H9 (cell line): ENCODE data around the gene KCTD17. TPM values are rescaled to one million over a fixed set of nuclear protein-coding genes. Genes with fewer than 3 reads are reported as not detected.

Experiments used
- DNase-seq: peaks from one replicate; pipeline ENCODE4 v3.0.0-alpha.2; 2017
- H2AFZ ChIP-seq: one replicate; pipeline ENCODE4 v1.6.1; 2013; ENCODE audit warnings: mild to moderate bottlenecking, low read length, control low read depth, moderate library complexity
- H2AK5ac ChIP-seq: 2 replicates; pipeline ENCODE4 v1.6.1; 2013; ENCODE audit warnings: low read length, control low read depth, mixed read lengths; ENCODE audit not compliant: insufficient read length
- H2BK120ac ChIP-seq: one replicate; pipeline ENCODE4 v1.6.1; 2013; ENCODE audit warnings: low read depth, mild to moderate bottlenecking, low read length, control low read depth, inconsistent platforms; ENCODE audit not compliant: poor library complexity, severe bottlenecking
- H2BK12ac ChIP-seq: 2 replicates; pipeline ENCODE4 v1.6.1; 2013; ENCODE audit warnings: low read length, control low read depth, mixed read lengths, low read depth; ENCODE audit not compliant: insufficient read length
- H2BK15ac ChIP-seq: 2 replicates; pipeline ENCODE4 v1.6.1; 2013; ENCODE audit warnings: low read depth, low read length, control low read depth
- H2BK20ac ChIP-seq: one replicate; pipeline ENCODE4 v1.6.1; 2013; ENCODE audit warnings: low read depth, mild to moderate bottlenecking, low read length, control low read depth, inconsistent platforms; ENCODE audit not compliant: poor library complexity, severe bottlenecking
- H2BK5ac ChIP-seq: 2 replicates; pipeline ENCODE4 v1.6.1; 2013; ENCODE audit warnings: low read length, control low read depth, mixed read lengths; ENCODE audit not compliant: insufficient read length
- H3K14ac ChIP-seq: 2 replicates; pipeline ENCODE4 v1.6.1; 2013; ENCODE audit warnings: low read length, control low read depth; ENCODE audit not compliant: insufficient read depth
- H3K18ac ChIP-seq: 2 replicates; pipeline ENCODE4 v1.6.1; 2013; ENCODE audit warnings: low read depth, mild to moderate bottlenecking, mixed read lengths, low read length, control low read depth; ENCODE audit not compliant: insufficient read length
- H3K23ac ChIP-seq: 2 replicates; pipeline ENCODE4 v1.6.1; 2013; ENCODE audit warnings: low read length, control low read depth, mixed read lengths, low read depth; ENCODE audit not compliant: insufficient read length
- H3K23me2 ChIP-seq: 2 replicates; pipeline ENCODE4 v1.6.1; 2013; ENCODE audit warnings: low read depth, mild to moderate bottlenecking, mixed read lengths, low read length, control low read depth; ENCODE audit not compliant: insufficient read length, poor library complexity, severe bottlenecking
- H3K27ac ChIP-seq: 2 replicates; pipeline ENCODE4 v1.5.1; 2013; ENCODE audit warnings: low read length, control low read depth, mixed read lengths, low read depth; ENCODE audit not compliant: insufficient read length
- H3K27me3 ChIP-seq: 2 replicates; pipeline ENCODE4 v1.6.1; 2013; ENCODE audit warnings: low read length, control low read depth, inconsistent platforms; ENCODE audit not compliant: insufficient read depth
- H3K4ac ChIP-seq: 2 replicates; pipeline ENCODE4 v1.6.1; 2013; ENCODE audit warnings: low read depth, mild to moderate bottlenecking, control low read depth, inconsistent platforms, low read length, moderate library complexity
- H3K4me1 ChIP-seq: 2 replicates; pipeline ENCODE4 v1.6.1; 2013; ENCODE audit warnings: low read length, control low read depth, inconsistent platforms; ENCODE audit not compliant: insufficient read depth
- H3K4me2 ChIP-seq: 2 replicates; pipeline ENCODE4 v1.6.1; 2013; ENCODE audit warnings: low read length, control low read depth, mixed read lengths; ENCODE audit not compliant: insufficient read length, insufficient read depth
- H3K56ac ChIP-seq: 2 replicates; pipeline ENCODE4 v1.6.1; 2013; ENCODE audit warnings: low read depth, mild to moderate bottlenecking, mixed read lengths, low read length, control low read depth; ENCODE audit not compliant: insufficient read length
- H3K79me1 ChIP-seq: 2 replicates; pipeline ENCODE4 v1.6.1; 2013; ENCODE audit warnings: low read depth, mild to moderate bottlenecking, moderate library complexity, low read length, control low read depth, inconsistent platforms; ENCODE audit not compliant: insufficient read depth, poor library complexity, severe bottlenecking
- H3K79me2 ChIP-seq: 2 replicates; pipeline ENCODE4 v1.6.1; 2013; ENCODE audit warnings: low read length, control low read depth, inconsistent platforms; ENCODE audit not compliant: insufficient read depth
- H3K9ac ChIP-seq: 2 replicates; pipeline ENCODE4 v1.6.1; 2013; ENCODE audit warnings: low read length, control low read depth, mixed read lengths; ENCODE audit not compliant: insufficient read length; ENCODE audit errors: extremely low read depth
- H3K9me3 ChIP-seq: one replicate; pipeline ENCODE4 v1.6.1; 2013; ENCODE audit warnings: low read depth, low read length, inconsistent platforms; ENCODE audit not compliant: control insufficient read depth
- H3T11ph ChIP-seq: one replicate; pipeline ENCODE4 v1.6.1; 2013; ENCODE audit warnings: mild to moderate bottlenecking, low read length, control low read depth, inconsistent platforms
- H4K20me1 ChIP-seq: one replicate; pipeline ENCODE4 v1.6.1; 2013; ENCODE audit not compliant: control insufficient read depth, insufficient read length, insufficient read depth
- H4K5ac ChIP-seq: 2 replicates; pipeline ENCODE4 v1.6.1; 2013; ENCODE audit warnings: low read depth, mild to moderate bottlenecking, mixed read lengths, low read length, control low read depth; ENCODE audit not compliant: insufficient read length
- H4K8ac ChIP-seq: replicated peaks from 2 replicates; pipeline ENCODE4 v1.6.1; 2013; ENCODE audit warnings: low read length, control low read depth, mixed read lengths, low read depth; ENCODE audit not compliant: insufficient read length
- H4K91ac ChIP-seq: 2 replicates; pipeline ENCODE4 v1.6.1; 2013; ENCODE audit warnings: low read depth, mild to moderate bottlenecking, moderate library complexity, mixed read lengths, low read length, control low read depth; ENCODE audit not compliant: insufficient read length
- H3K27ac Mint-ChIP-seq, 3 experiments: 2 replicates in 2 of 3; 3 replicates in 1 of 3; pipeline ENCODE4 v1.8.0; 2020 to 2021; ENCODE audit warnings: mixed read lengths in 3 of 3, mild to moderate bottlenecking in 1 of 3, moderate library complexity in 1 of 3
- H3K27me3 Mint-ChIP-seq: 2 replicates; pipeline ENCODE4 v1.8.0; 2021; ENCODE audit warnings: low read depth, mild to moderate bottlenecking, moderate library complexity, mixed read lengths
- H3K36me3 Mint-ChIP-seq, 3 experiments: 2 replicates in 2 of 3; 3 replicates in 1 of 3; pipeline ENCODE4 v1.8.0; 2020 to 2021; ENCODE audit warnings: low read depth in 3 of 3, mixed read lengths in 3 of 3; ENCODE audit not compliant: insufficient read depth in 1 of 3
- H3K4me1 Mint-ChIP-seq, 2 experiments: 2 replicates each; pipeline ENCODE4 v1.8.0; 2020; ENCODE audit warnings: mixed read lengths in 2 of 2
- H3K4me3 Mint-ChIP-seq, 2 experiments: 2 replicates in 1 of 2; 3 replicates in 1 of 2; pipeline ENCODE4 v1.8.0; 2020 to 2021; ENCODE audit warnings: mild to moderate bottlenecking in 2 of 2, mixed read lengths in 2 of 2, moderate library complexity in 1 of 2
- H3K9me3 Mint-ChIP-seq, 2 experiments: 2 replicates in 1 of 2; 3 replicates in 1 of 2; pipeline ENCODE4 v1.8.0; 2020; ENCODE audit warnings: mild to moderate bottlenecking in 2 of 2, mixed read lengths in 2 of 2, moderate library complexity in 1 of 2
- WGBS: extraction: QIAGEN DNeasy Blood & Tissue Kit; methylation state at CpG from one replicate; pipeline ENCODE4 v1.1.7; 2013; ENCODE audit warnings: missing lambda C conversion rate, low lambda C conversion rate, mixed read lengths; ENCODE audit not compliant: insufficient read length; ENCODE audit errors: extremely low coverage; 5-methylcytosine and 5-hydroxymethylcytosine counted together
- total RNA-seq: library from RNA; stranded (reverse); gene quantifications from 2 replicates; pipeline ENCODE4 v1.2.1, GENCODE V29; 2021
- TF ChIP-seq, protein P1 (sequence below): fragments of 200-600 bp; sonication (generic); conservative IDR thresholded peaks from 3 replicates; pipeline ENCODE4 v1.8.0; 2021; ENCODE audit warnings: antibody characterized with exemption, mild to moderate bottlenecking

Gene KCTD17
- total RNA-seq, 1 experiment from 2014 or later, result 34.1 TPM

DNA sequence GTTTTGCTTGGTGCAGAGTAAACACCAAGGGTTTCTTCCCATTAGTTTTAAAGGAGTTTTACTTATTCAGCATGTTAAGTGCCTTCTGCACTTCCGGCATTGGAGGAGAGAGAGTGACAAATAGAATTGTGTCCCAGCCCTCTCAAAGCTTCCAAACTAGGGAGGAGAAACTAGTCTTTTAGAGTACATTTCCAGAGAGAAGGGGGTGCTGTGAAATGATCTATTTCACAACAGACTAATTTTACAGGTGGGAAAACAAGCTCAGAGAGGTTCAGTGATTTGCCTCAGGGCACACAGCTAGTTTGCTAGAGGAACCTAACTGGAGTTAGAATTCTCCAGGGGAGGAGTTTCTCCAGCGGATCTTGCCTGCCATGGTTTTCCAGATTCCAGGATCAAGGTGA, 19.4 kb upstream of the KCTD17 start:
- WGBS, result no CpG with 5 or more reads among the region's 2 CpGs
- Mint-ChIP-seq H3K4me1 (peaks cover 31 to 32% of the 10 kb centered on the region in 2 experiments), H3K27ac (no peak overlapping the region), H3K27me3 (peaks cover 18% of the 10 kb centered on the region), H3K9me3 (no peaks in the 10 kb centered on the region), H3K36me3 (peaks cover 4 to 29% (median 18%) of the 10 kb centered on the region in 3 experiments; a peak in 6 of 7 replicates), H3K4me3 (no peak overlapping the region)
- H4K91ac ChIP-seq, result no peak overlapping the region
- H2BK15ac ChIP-seq, result no peak overlapping the region
- no peak overlapping the region for H3K9ac ChIP-seq
- no peak overlapping the region for H4K8ac ChIP-seq
- H3K23ac ChIP-seq, result no peak overlapping the region
- H2AFZ ChIP-seq, result no peak overlapping the region
- H2BK20ac ChIP-seq, result no peak overlapping the region
- H3T11ph ChIP-seq, result no peak overlapping the region
- no peak overlapping the region for H3K14ac ChIP-seq
- no peak overlapping the region for H4K5ac ChIP-seq
- H3K18ac ChIP-seq, result no peak overlapping the region
- DNase-seq, result no peak
- H3K4me1 ChIP-seq, result no peaks in the 10 kb centered on the region; the same call in 1 of the 2 replicates
- no peaks in the 10 kb centered on the region for H3K27me3 ChIP-seq
- H2AK5ac ChIP-seq, result no peak overlapping the region
- H3K27ac ChIP-seq, result no peak overlapping the region
- no peaks in the 10 kb centered on the region for H3K79me1 ChIP-seq
- no peak overlapping the region for H3K4me2 ChIP-seq
- no peaks in the 10 kb centered on the region for H3K79me2 ChIP-seq
- no peak overlapping the region for H2BK120ac ChIP-seq
- no peak overlapping the region for H3K4ac ChIP-seq
- TF ChIP-seq, protein P1, sequence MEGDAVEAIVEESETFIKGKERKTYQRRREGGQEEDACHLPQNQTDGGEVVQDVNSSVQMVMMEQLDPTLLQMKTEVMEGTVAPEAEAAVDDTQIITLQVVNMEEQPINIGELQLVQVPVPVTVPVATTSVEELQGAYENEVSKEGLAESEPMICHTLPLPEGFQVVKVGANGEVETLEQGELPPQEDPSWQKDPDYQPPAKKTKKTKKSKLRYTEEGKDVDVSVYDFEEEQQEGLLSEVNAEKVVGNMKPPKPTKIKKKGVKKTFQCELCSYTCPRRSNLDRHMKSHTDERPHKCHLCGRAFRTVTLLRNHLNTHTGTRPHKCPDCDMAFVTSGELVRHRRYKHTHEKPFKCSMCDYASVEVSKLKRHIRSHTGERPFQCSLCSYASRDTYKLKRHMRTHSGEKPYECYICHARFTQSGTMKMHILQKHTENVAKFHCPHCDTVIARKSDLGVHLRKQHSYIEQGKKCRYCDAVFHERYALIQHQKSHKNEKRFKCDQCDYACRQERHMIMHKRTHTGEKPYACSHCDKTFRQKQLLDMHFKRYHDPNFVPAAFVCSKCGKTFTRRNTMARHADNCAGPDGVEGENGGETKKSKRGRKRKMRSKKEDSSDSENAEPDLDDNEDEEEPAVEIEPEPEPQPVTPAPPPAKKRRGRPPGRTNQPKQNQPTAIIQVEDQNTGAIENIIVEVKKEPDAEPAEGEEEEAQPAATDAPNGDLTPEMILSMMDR, result no peak
- no peaks in the 10 kb centered on the region for H3K23me2 ChIP-seq
- H3K56ac ChIP-seq, result no peak overlapping the region
- no peaks in the 10 kb centered on the region for H3K9me3 ChIP-seq
- H2BK5ac ChIP-seq, result no peak overlapping the region
- H4K20me1 ChIP-seq, result peaks cover 3% of the 10 kb centered on the region
- H2BK12ac ChIP-seq, result no peak overlapping the region
